ENCODE data around the gene GDI1. TPM values are rescaled to one million over a fixed set of nuclear protein-coding genes. Genes with fewer than 3 reads are reported as not detected.

The GDI1 gene
- total RNA-seq, 4 donors from 2014 or later = 105 to 160 (median 121) TPM

GRCh38 chrX:154441984-154442707, 5.2 kb downstream of the GDI1 start:
- H3K9me3 ChIP-seq = no peaks in the 10 kb centered on the region
- WGBS, 2 donors (ENCODE audit: low coverage in 1 of 2) = 60 to 71% methylated on average over 1 to 8 of the region's 21 CpGs
- H3K27ac ChIP-seq = peak overlapping the region in 2 of 4 donors; percentile 11 to 15
- H3K27me3 ChIP-seq = no peaks in the 10 kb centered on the region
- H3K36me3 ChIP-seq = peaks cover 0 to 44% of the 10 kb centered on the region in 2 donors
- TF ChIP-seq POLR2A (IDR thresholded peaks at IDR 0.05) (no peak), POLR2AphosphoS5 (IDR thresholded peaks at IDR 0.05) (no peak), EP300 (IDR thresholded peaks at IDR 0.05) (no peak), CTCF (IDR thresholded peaks at IDR 0.05) (no peak)
- H3K4me3 ChIP-seq = no peak overlapping the region
- ATAC-seq = no peak
- H3K4me1 ChIP-seq = peaks cover 0 to 59% (median 0%) of the 10 kb centered on the region in 3 donors

- Histone ChIP-seq H3K27me3 (no peaks in the 10 kb centered on the region), H3K4me3 (peak overlapping the region; percentile 12 to 64), H3K36me3 (peaks cover 0 to 56% of the 10 kb centered on the region in 2 donors), H3K27ac (peak overlapping the region; percentile 73 to 88 (median 86)), H3K4me1 (peaks cover 0 to 50% (median 0%) of the 10 kb centered on the region in 3 donors), H3K9me3 (no peaks in the 10 kb centered on the region)
- no peak for TF ChIP-seq CTCF (IDR thresholded peaks at IDR 0.05)
- no peak for TF ChIP-seq POLR2AphosphoS5 (IDR thresholded peaks at IDR 0.05)
- no peak for TF ChIP-seq POLR2A (IDR thresholded peaks at IDR 0.05)
- peak; percentile 11 for ATAC-seq
- 0 to 22% methylated on average over 1 to 4 of the region's 10 CpGs for WGBS, 2 donors (ENCODE audit: low coverage in 1 of 2)
Observed at GRCh38 chrX:154443479-154443910, 6.5 kb downstream of the GDI1 start.

- WGBS, 2 donors (ENCODE audit: low coverage in 1 of 2) = no CpG with 5 or more reads among the region's 94 CpGs
- H3K27me3 ChIP-seq = no peaks in the 10 kb centered on the region
Observed at GRCh38 chrX:154443992-154444754, 7.2 kb downstream of the GDI1 start, which contains the start of gene FAM50A. FAM50A (plus strand) TSS chrX:154444141; CDS start chrX:154444236, 95 bp downstream.

GRCh38 chrX:154444755-154445246, 7.8 kb downstream of the GDI1 start:
- WGBS, 2 donors (ENCODE audit: low coverage in 1 of 2) = no CpG with 5 or more reads among the region's 13 CpGs
- TF ChIP-seq CTCF (IDR thresholded peaks at IDR 0.05) (no peak), EP300 (IDR thresholded peaks at IDR 0.05) (no peak), POLR2AphosphoS5 (IDR thresholded peaks at IDR 0.05) (no peak), POLR2A (IDR thresholded peaks at IDR 0.05) (no peak)

More at GRCh38 chrX:154443992-154444754, 7.2 kb downstream of the GDI1 start, which contains the start of gene FAM50A:
- Histone ChIP-seq H3K36me3 (peaks cover 0 to 63% of the 10 kb centered on the region in 2 donors), H3K9me3 (no peaks in the 10 kb centered on the region), H3K4me1 (peaks cover 0 to 43% (median 0%) of the 10 kb centered on the region in 3 donors), H3K4me3 (peak within 1 kb of the TSS; percentile 61 to 64), H3K27ac (peak within 1 kb of the TSS; percentile 79 to 88 (median 86))
- ATAC-seq = peak; percentile 95
- peak in 3 of 4 experiments; percentile 16 to 46 (median 19) for TF ChIP-seq CTCF (IDR thresholded peaks at IDR 0.05)
- TF ChIP-seq EP300 (IDR thresholded peaks at IDR 0.05) = no peak
- TF ChIP-seq POLR2A (IDR thresholded peaks at IDR 0.05) = peak; percentile 32 to 81

More at GRCh38 chrX:154444755-154445246, 7.8 kb downstream of the GDI1 start:
- no peak for ATAC-seq
- H3K4me3 ChIP-seq = peak overlapping the region; percentile 61 to 64
- H3K4me1 ChIP-seq = peaks cover 0 to 37% (median 0%) of the 10 kb centered on the region in 3 donors
- H3K27me3 ChIP-seq = no peaks in the 10 kb centered on the region
- peaks cover 0 to 66% of the 10 kb centered on the region in 2 donors for H3K36me3 ChIP-seq
- H3K9me3 ChIP-seq = no peaks in the 10 kb centered on the region
- H3K27ac ChIP-seq = peak overlapping the region; percentile 79 to 88 (median 86)

All from gastroesophageal sphincter (tissue), 4 donors.